ENCODE data around the gene WDR82. TPM values are rescaled to one million over a fixed set of nuclear protein-coding genes. Genes with fewer than 3 reads are reported as not detected.

The WDR82 gene
- total and polyA plus RNA-seq, 12 donors = 19.3 to 78.4 (median 69.4) TPM

DNA sequence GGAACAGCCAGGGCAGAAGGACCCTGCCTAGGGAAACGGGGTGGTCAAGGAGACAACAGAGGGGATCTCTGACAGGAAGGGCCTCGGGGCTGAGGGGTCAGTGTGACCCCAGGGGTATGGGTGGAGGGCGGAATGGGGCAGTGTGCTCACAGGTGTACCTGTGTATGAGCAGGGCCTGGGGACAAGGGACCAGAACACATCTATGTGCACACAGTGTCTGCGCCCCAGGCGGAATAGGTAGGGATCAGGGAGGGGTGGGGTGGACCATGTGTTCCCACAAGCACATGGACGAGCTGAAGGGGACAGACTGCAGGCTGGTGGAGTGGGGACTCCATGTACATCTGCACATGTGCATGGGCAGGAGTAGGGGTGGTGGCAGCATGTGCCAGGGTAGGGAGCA is 48.0 kb downstream of the WDR82 start:
- Histone ChIP-seq H3K9me3 (no peaks in the 10 kb centered on the region), H3K4me1 (peaks cover 6 to 45% (median 29%) of the 10 kb centered on the region in 9 donors), H3K27ac (no peak overlapping the region), H3K36me3 (peaks cover 0 to 85% (median 54%) of the 10 kb centered on the region in 9 donors), H3K4me3 (no peak overlapping the region), H3K27me3 (no peaks in the 10 kb centered on the region)
- DNase-seq (no peak), ATAC-seq (no peak)
- intact Hi-C loops (cut with DNase I) = loop anchor here in 5 of 10 donors (2.0 to 10.0 kb wide), 6 partner anchors 47 to 224 kb away; partner anchors contain the start of genes NISCH (in 1 of the 5), TNNC1 (in 1 of the 5) and WDR82 (in 1 of the 5)
- WGBS, 2 donors = 90 to 95% methylated on average over 6 of the region's 6 CpGs
- TF ChIP-seq, protein P1, sequence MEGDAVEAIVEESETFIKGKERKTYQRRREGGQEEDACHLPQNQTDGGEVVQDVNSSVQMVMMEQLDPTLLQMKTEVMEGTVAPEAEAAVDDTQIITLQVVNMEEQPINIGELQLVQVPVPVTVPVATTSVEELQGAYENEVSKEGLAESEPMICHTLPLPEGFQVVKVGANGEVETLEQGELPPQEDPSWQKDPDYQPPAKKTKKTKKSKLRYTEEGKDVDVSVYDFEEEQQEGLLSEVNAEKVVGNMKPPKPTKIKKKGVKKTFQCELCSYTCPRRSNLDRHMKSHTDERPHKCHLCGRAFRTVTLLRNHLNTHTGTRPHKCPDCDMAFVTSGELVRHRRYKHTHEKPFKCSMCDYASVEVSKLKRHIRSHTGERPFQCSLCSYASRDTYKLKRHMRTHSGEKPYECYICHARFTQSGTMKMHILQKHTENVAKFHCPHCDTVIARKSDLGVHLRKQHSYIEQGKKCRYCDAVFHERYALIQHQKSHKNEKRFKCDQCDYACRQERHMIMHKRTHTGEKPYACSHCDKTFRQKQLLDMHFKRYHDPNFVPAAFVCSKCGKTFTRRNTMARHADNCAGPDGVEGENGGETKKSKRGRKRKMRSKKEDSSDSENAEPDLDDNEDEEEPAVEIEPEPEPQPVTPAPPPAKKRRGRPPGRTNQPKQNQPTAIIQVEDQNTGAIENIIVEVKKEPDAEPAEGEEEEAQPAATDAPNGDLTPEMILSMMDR (IDR thresholded peaks at IDR 0.05) = no peak

DNA sequence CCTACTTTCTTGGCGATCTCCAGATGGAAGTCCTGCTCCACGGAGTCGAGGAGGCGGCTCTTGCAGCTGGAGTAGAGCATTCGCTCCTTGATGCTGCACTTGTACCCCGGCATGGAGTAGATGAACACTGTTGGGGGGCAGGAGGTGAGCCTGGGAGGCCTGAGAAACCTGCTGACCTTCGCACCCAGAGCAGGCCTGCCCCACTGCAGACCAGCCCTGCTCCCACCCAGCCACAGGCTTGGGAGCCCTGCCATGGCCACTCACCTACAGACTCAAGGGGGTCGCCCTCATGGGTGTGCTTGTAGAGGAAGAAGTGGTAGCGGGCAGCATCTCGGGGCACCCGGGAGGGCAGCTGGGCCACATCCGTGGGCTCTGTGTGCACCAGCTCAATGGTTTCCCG is 48.8 kb downstream of the WDR82 start:
- Histone ChIP-seq H3K27ac (no peak overlapping the region), H3K4me1 (peaks cover 6 to 41% (median 23%) of the 10 kb centered on the region in 9 donors), H3K9me3 (no peaks in the 10 kb centered on the region), H3K36me3 (peaks cover 0 to 78% (median 51%) of the 10 kb centered on the region in 9 donors), H3K4me3 (no peak overlapping the region), H3K27me3 (no peaks in the 10 kb centered on the region)
- WGBS, 2 donors = 94 to 97% methylated on average over 13 of the region's 13 CpGs
- TF ChIP-seq, protein P1 (IDR thresholded peaks at IDR 0.05) = no peak
- intact Hi-C loops (cut with DNase I) = loop anchor here in 5 of 10 donors (2.0 to 10.0 kb wide), 7 partner anchors 48 to 225 kb away; partner anchors contain the start of genes NISCH (in 1 of the 5), TNNC1 (in 1 of the 5) and WDR82 (in 1 of the 5)
- ATAC-seq = no peak
- no peak for DNase-seq

DNA sequence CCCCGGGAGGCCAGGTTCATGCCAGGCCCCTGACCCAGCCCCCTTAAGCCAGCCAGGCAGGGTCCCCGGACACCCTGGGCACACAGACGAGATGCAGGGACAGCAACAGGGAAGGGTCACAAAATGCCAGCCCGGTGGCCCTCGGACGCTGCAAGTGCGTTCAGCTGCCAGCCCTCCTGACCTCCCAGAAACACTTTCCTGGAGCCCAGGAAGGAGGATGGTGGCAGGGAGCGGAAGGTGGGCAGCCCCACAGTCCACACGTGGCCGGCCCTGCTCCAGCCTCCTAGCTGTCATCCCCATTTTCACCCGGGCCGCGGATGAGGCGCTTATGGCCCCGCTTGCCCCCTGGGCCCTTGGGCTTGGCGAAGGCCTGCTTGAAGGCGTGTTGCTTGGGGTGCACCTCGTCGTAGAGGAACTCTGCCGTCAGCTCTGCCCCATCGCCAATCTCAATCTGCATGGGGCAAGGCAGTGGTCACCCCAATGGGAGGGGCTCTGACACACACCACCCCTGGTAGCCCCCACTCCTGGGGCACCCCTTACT is 49.6 kb downstream of the WDR82 start:
- no peak overlapping the region for H3K4me3 ChIP-seq
- peaks cover 0 to 70% (median 51%) of the 10 kb centered on the region in 9 donors for H3K36me3 ChIP-seq
- WGBS, 2 donors = 90 to 92% methylated on average over 21 of the region's 21 CpGs
- ATAC-seq (no peak), DNase-seq (no peak)
- peaks cover 3 to 34% (median 18%) of the 10 kb centered on the region in 9 donors for H3K4me1 ChIP-seq
- H3K9me3 ChIP-seq = no peaks in the 10 kb centered on the region
- TF ChIP-seq, protein P1 (IDR thresholded peaks at IDR 0.05) = no peak
- no peaks in the 10 kb centered on the region for H3K27me3 ChIP-seq
- no peak overlapping the region for H3K27ac ChIP-seq
- intact Hi-C loops (cut with DNase I) = loop anchor here in 1 of 10 donors (2.0 kb wide), 1 partner anchor 108 kb away; no protein-coding TSS in a partner anchor

DNA sequence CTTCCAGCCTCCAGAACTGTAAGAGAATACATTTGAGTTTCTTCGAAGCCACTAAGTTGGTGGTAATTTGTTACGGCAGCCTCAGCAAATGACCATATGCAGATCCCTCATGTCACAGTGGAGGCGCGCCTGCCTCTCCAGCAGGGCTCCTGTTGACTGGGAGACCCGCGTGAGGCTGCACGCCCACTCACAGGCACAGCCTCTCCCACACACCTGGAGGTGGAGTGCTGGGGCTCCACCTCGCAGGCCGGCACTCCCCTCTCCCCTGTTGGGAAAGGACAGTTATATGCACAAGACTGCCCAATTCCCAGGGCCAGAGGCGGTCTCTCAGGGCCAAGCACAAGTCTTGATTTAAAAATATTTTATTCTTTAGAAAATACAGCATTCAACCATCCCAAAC is 50.2 kb downstream of the WDR82 start:
- intact Hi-C loops (cut with DNase I) = loop anchor here in 1 of 10 donors (2.0 kb wide), 1 partner anchor 109 kb away; no protein-coding TSS in a partner anchor
- 87 to 92% methylated on average over 10 of the region's 10 CpGs for WGBS, 2 donors
- Histone ChIP-seq H3K27me3 (no peaks in the 10 kb centered on the region), H3K27ac (no peak overlapping the region), H3K4me1 (peaks cover 3 to 31% (median 16%) of the 10 kb centered on the region in 9 donors), H3K4me3 (no peak overlapping the region), H3K36me3 (peaks cover 0 to 65% (median 47%) of the 10 kb centered on the region in 9 donors), H3K9me3 (no peaks in the 10 kb centered on the region)
- ATAC-seq (no peak), DNase-seq (no peak)
- TF ChIP-seq, protein P1 (IDR thresholded peaks at IDR 0.05) = no peak

Data from heart right ventricle (tissue), 16 donors.